GM12875 (cell line): ENCODE measurements around the gene METAP1.
A peak's percentile ranks its signal among the peaks of the same experiment; 100 is the strongest.

Experiments
- H3K4me3 ChIP-seq: one replicate; pipeline ENCODE4 v1.5.1; 2011; ENCODE audit warnings: low read depth, low read length, control low read depth
- CTCF ChIP-seq: IDR thresholded peaks from 2 replicates; pipeline ENCODE4 v1.5.1; 2011; ENCODE audit warnings: low read depth, mild to moderate bottlenecking, control low read depth, inconsistent platforms, low read length, moderate library complexity, borderline replicate concordance; ENCODE audit not compliant: insufficient read depth

Gene METAP1

GRCh38 chr4:98995183-98996055 is at the start of gene METAP1:
Gene METAP1 (plus strand): TSS chr4:98995721. CDS start chr4:98995754, 33 bp downstream.
- TF ChIP-seq CTCF, result peak; percentile 71
- peak within 1 kb of the TSS; percentile 79 for H3K4me3 ChIP-seq

GRCh38 chr4:98946359-98946758 is 49.2 kb upstream of the METAP1 start:
- no peak overlapping the region for H3K4me3 ChIP-seq
- TF ChIP-seq CTCF, result no peak

GRCh38 chr4:98950925-98951324 is 44.6 kb upstream of the METAP1 start:
- no peak overlapping the region for H3K4me3 ChIP-seq
- TF ChIP-seq CTCF, result no peak

- H3K4me3 ChIP-seq, result no peak overlapping the region
- TF ChIP-seq CTCF, result no peak
Measured at GRCh38 chr4:98951710-98952109, 43.8 kb upstream of the METAP1 start.

- no peak for TF ChIP-seq CTCF
- no peak overlapping the region for H3K4me3 ChIP-seq
Measured at GRCh38 chr4:98955229-98955628, 40.3 kb upstream of the METAP1 start.

- TF ChIP-seq CTCF, result no peak
- H3K4me3 ChIP-seq, result no peak overlapping the region
Measured at GRCh38 chr4:98958065-98958464, 37.5 kb upstream of the METAP1 start.

- TF ChIP-seq CTCF, result no peak
- H3K4me3 ChIP-seq, result no peak overlapping the region
Measured at GRCh38 chr4:98959411-98959810, 36.1 kb upstream of the METAP1 start.
